ENCODE results near the gene RSU1. TPM values are rescaled to one million over a fixed set of nuclear protein-coding genes. Genes with fewer than 3 reads are reported as not detected.

The RSU1 gene
- polyA plus RNA-seq, 1 donor (not counting 4 experiments of a cell fraction or from before 2014, with no cell fraction given): 125 TPM

- Histone ChIP-seq H3K9me3 (ENCODE audit: control insufficient read depth, low read depth, low read length) (no peaks in the 10 kb centered on the region), H4K20me1 (ENCODE audit: control insufficient read depth, extremely low read depth, insufficient read depth, low read length) (no peaks in the 10 kb centered on the region), H3K4me3 (ENCODE audit: control insufficient read depth in 2 of 3, extremely low read depth in 1 of 3, insufficient read depth in 2 of 3, low read depth in 1 of 3, low read length in 3 of 3) (no peak overlapping the region), H3K9me1 (ENCODE audit: control insufficient read depth, extremely low read depth, insufficient read depth, low read length) (no peaks in the 10 kb centered on the region), H3K4me2 (ENCODE audit: control insufficient read depth, extremely low read depth, insufficient read depth, low read depth, low read length) (no peak overlapping the region), H3K36me3 (ENCODE audit: control insufficient read depth in 2 of 2, extremely low read depth in 1 of 2, insufficient read depth in 2 of 2, low read length in 2 of 2) (no peaks in the 10 kb centered on the region), H3K4me1 (ENCODE audit: control insufficient read depth, extremely low read depth, insufficient read depth, low read length) (peaks cover 4% of the 10 kb centered on the region), H3K79me2 (ENCODE audit: control insufficient read depth, insufficient read depth, low read length) (peaks cover under 1% of the 10 kb centered on the region), H3K27ac (ENCODE audit: control insufficient read depth, insufficient read depth, low read length) (no peak overlapping the region), H2AFZ (ENCODE audit: control insufficient read depth, low read length) (no peak overlapping the region), H3K27me3 (ENCODE audit: control insufficient read depth, extremely low read depth, insufficient read depth, low read length) (no peaks in the 10 kb centered on the region), H3K9ac (ENCODE audit: control insufficient read depth, extremely low read depth, insufficient read depth, low read length) (no peak overlapping the region)
- FAIRE-seq (no peak), DNase-seq (ENCODE audit: low read depth, low spot score) (no peak)
- dilution Hi-C loops (cut with MboI; ENCODE audit: extremely low pct_ligation_motif_present, low sequenced_read_pairs): no loop called here
- TF ChIP-seq, protein P1, sequence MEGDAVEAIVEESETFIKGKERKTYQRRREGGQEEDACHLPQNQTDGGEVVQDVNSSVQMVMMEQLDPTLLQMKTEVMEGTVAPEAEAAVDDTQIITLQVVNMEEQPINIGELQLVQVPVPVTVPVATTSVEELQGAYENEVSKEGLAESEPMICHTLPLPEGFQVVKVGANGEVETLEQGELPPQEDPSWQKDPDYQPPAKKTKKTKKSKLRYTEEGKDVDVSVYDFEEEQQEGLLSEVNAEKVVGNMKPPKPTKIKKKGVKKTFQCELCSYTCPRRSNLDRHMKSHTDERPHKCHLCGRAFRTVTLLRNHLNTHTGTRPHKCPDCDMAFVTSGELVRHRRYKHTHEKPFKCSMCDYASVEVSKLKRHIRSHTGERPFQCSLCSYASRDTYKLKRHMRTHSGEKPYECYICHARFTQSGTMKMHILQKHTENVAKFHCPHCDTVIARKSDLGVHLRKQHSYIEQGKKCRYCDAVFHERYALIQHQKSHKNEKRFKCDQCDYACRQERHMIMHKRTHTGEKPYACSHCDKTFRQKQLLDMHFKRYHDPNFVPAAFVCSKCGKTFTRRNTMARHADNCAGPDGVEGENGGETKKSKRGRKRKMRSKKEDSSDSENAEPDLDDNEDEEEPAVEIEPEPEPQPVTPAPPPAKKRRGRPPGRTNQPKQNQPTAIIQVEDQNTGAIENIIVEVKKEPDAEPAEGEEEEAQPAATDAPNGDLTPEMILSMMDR (optimal IDR thresholded peaks at IDR 0.05 in 1 of 3, IDR thresholded peaks at IDR 0.05 in 1 of 3, conservative IDR thresholded peaks at IDR 0.05 in 1 of 3; ENCODE audit: extremely low read depth in 1 of 3, insufficient read depth in 2 of 3, low read length in 3 of 3): no peak
- TF ChIP-seq EZH2 (IDR thresholded peaks at IDR 0.05; ENCODE audit: low read length): no peak
Observed at GRCh38 chr10:16780338-16780880, 36.8 kb downstream of the RSU1 start.

- Histone ChIP-seq H3K4me2 (ENCODE audit: control insufficient read depth, extremely low read depth, insufficient read depth, low read depth, low read length) (no peak overlapping the region), H3K36me3 (ENCODE audit: control insufficient read depth in 2 of 2, extremely low read depth in 1 of 2, insufficient read depth in 2 of 2, low read length in 2 of 2) (no peaks in the 10 kb centered on the region), H2AFZ (ENCODE audit: control insufficient read depth, low read length) (no peak overlapping the region), H4K20me1 (ENCODE audit: control insufficient read depth, extremely low read depth, insufficient read depth, low read length) (no peaks in the 10 kb centered on the region), H3K4me3 (ENCODE audit: control insufficient read depth in 2 of 3, extremely low read depth in 1 of 3, insufficient read depth in 2 of 3, low read depth in 1 of 3, low read length in 3 of 3) (no peak overlapping the region), H3K27ac (ENCODE audit: control insufficient read depth, insufficient read depth, low read length) (no peak overlapping the region), H3K9me1 (ENCODE audit: control insufficient read depth, extremely low read depth, insufficient read depth, low read length) (no peaks in the 10 kb centered on the region), H3K9ac (ENCODE audit: control insufficient read depth, extremely low read depth, insufficient read depth, low read length) (no peak overlapping the region), H3K9me3 (ENCODE audit: control insufficient read depth, low read depth, low read length) (no peaks in the 10 kb centered on the region), H3K27me3 (ENCODE audit: control insufficient read depth, extremely low read depth, insufficient read depth, low read length) (no peaks in the 10 kb centered on the region), H3K79me2 (ENCODE audit: control insufficient read depth, insufficient read depth, low read length) (no peaks in the 10 kb centered on the region), H3K4me1 (ENCODE audit: control insufficient read depth, extremely low read depth, insufficient read depth, low read length) (peaks cover 4% of the 10 kb centered on the region)
- dilution Hi-C loops (cut with MboI; ENCODE audit: extremely low pct_ligation_motif_present, low sequenced_read_pairs): no loop called here
- FAIRE-seq (no peak), DNase-seq (ENCODE audit: low read depth, low spot score) (no peak)
- TF ChIP-seq, protein P1 (optimal IDR thresholded peaks at IDR 0.05 in 1 of 3, IDR thresholded peaks at IDR 0.05 in 1 of 3, conservative IDR thresholded peaks at IDR 0.05 in 1 of 3; ENCODE audit: extremely low read depth in 1 of 3, insufficient read depth in 2 of 3, low read length in 3 of 3): no peak
- no peak for TF ChIP-seq EZH2 (IDR thresholded peaks at IDR 0.05; ENCODE audit: low read length)
Observed at GRCh38 chr10:16779384-16779915, 37.8 kb downstream of the RSU1 start.
